NCI-H2196 treated with DMSO at 0.1 percent for 48 hours (cell line): ENCODE data around the gene PSME4.
"Not testable (repeated sequence)": the region's sequence is repeated elsewhere in the genome, so short reads cannot be mapped to it uniquely, and the experiment has no call there.

Experiments
- DNase-seq: peaks from one replicate; lab custom pipeline; 2025; ENCODE audit not compliant: unreplicated experiment; lab: John Stamatoyannopoulos, UW

Gene PSME4

DNA sequence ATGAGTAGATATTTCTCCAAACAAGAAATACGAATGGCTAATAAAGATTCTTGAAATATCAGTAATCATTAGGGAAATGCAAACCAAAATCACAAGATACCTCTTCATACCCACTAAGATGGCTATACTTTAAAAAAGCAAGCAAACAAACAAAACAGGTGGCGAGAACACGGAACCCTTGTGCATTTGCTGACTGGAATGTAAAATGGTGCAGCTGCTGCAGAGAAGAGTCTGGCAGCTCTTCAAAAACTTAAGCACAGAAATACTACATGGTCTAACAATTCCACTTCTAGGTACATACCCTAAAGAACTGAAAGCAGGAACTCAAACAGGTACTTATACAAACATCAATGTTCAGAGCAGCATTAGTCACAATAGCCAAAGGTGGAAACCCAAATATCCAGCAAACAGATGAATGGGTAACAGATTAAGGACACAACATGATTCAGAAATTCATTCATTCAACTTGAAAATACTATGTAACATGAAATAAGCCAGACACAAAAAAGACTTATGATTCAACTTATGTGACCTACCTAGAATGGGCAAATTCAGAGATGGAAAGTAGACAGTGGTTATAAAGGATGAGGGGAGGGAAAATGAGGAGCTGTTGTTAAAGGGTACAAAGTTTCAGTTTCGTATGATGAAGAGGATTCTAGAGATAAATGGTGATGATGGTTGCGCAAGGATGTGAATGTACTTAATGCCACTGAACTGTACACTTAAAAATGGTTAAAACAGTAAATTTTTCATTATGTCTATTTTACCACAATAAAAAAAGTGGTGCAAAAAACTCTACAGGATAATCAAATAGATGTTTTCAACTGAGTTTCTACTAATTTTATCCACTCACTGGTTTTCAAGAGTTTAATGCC is 84.2 kb downstream of the PSME4 start:
- no peak for DNase-seq

DNA sequence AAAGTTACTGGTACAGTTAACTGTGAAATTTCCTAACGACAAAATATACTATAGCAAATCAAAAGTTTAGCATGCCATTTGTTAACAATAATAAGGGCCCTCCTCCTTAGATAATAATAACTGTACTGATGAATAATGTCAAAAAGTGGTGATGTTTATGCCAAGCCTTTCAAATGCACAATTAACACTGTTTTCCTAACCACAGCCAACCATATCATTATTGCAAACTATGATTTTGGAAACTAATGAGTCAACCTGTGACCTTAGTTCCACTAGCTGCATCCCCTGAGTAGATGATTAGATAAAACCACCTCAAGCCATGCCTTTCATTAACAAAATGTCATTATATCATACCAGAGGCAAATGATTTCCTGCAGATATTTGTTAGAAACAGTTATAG is 85.9 kb downstream of the PSME4 start:
- no peak for DNase-seq

DNA sequence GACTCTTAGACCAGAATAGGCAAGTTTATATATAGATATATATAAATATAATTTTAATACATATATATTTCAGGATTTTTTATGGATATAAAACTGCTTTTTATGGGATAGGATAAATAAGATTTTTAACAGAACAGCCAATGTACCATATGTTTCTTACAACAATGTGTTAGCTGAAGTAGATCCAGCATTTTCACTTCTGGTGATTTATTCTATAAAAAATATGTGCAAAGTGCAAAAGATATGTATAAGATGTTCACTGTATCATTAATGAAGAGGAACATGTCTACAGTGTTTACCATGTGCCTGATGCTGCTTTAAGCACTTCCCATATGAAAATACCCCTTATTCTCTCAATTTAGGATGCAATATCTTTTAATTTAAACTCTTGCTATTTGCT is 88.8 kb downstream of the PSME4 start:
- no peak for DNase-seq

DNA sequence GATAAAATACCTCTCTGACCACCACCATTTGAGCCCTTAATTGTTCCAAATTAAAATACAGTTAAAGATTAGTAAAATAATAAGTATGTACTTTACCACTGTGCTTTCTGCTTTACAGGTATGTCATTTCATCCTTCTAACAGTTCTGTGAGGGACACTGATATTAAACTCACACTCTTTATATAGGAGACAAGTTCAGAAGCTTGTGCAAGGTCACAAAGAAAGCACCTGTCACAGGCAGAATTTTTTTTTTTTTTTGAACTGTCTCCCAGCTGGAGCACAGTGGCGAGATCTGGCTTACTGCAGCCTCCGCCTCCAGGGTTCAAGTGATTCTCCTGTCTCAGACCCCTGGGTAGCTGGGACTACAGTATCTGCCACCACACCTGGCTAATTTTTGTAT is 89.4 kb downstream of the PSME4 start:
- DNase-seq = no peak

DNA sequence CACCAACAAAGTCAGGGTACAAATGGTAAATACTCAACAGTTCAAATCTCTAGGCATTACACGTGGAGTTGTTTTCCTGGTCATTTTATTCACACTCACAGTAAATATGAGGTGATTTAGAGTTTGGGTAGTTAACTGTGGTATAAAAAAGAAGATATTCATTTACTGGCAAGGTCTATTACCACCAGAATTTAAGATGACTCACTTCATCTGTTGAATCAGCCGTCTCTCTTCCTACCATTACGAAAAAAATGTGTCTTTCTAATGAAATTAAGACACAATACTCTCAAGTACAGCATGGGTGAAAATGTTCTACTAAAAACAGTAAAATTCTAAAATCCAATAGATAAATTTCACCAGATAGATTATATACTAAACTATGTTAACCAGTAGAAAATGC is 90.0 kb downstream of the PSME4 start:
- no peak for DNase-seq

DNA sequence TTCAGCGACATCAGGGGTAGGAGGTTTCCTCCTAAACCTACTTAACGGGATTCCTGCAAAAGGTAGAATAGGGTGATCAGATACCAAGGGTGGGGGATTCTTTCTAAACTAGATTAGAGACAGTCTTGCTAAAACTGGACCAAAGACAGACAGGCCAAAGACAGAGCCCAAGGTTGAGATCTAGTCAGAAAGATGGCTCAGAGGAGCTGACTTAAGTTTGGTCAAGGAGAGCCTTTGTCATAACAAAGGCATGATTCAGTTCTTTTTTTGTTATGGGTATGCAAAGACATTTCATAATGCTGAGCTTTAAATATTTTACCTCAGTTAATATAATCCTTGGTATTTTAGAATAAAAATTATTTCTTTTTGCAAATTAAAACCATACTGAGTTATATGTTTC is 93.2 kb downstream of the PSME4 start:
- DNase-seq = no peak

DNA sequence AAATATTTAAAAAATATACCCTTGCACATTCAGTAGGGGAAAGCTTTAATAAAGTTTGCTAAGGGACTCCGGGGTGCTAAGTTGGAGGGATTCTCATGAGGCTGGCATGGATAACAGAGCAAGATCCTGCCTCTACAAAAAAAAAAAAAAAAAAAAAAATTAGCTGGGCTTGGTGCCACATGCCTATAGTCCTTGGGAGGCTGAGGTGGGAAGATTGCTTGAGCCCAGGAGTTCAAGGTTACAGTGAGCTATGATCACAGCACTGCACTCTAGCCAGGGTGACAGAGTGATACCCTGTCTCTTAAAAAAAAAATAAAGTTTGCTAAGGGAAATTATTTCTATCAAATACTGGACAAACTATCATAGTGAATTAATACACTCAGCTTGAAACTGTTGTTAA is 93.7 kb downstream of the PSME4 start:
- DNase-seq = no peak

DNA sequence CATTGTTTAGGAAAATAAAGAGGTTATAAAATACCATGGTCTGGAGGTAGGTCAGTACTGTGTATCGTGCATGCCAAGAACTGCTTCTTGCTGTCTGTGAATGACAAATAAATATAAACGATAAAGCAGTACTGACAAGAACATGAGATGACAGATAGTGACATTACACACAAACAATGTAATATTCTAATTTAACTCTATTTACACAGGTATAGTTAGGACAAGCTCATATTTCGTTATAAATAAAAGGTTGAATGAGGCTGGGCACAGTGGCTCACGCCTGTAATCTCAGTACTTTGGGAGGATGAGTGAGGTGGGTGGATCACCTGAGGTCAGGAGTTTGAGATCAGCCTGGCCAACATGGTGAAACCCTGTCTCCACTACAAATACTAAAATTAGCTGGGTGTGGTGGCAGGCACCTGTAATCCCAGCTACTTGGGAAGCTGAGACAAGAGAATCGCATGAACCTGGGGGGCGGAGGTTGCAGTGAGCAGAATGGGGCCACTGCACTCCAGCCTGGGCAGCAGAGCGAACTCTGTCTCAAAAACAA is 96.3 kb downstream of the PSME4 start:
- no peak for DNase-seq

DNA sequence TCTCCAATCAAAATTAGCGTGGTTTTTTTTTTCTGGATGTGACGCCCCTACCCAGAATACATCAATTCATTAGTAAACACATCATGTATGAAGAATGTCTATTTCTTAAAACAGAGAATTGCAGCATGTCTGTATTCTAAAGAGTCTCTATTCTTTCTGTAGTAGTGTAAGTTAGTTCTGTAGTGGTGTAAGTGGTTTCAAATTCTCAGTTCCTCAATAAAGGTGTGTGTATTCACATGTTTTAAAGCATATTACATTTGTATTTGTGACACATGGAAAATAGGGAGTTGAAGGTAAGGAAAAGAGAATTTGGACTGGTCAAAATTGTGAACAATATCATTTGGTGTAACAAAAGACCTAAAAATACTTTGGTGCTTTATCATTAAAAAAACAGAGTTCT is 103.0 kb downstream of the PSME4 start:
- no peak for DNase-seq

DNA sequence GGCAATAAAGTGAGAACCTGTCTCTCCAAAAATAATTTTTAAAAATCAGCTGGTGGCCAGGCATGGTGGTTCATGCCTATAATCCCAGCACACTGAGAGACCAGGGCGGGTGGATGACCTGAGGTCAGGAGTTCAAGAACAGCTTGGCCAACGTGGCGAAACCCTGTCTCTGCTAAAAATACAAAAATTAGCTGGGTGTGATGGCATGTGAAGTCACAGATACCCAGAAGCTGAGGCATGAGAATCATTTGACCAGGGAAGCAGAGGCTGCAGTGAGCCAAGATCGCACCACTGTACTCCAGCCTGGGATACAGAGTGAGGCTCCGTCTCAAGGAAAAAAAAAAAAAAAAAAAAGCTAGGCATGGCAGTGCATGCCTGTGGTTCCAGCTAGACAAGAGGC is 103.6 kb downstream of the PSME4 start:
- no peak for DNase-seq

DNA sequence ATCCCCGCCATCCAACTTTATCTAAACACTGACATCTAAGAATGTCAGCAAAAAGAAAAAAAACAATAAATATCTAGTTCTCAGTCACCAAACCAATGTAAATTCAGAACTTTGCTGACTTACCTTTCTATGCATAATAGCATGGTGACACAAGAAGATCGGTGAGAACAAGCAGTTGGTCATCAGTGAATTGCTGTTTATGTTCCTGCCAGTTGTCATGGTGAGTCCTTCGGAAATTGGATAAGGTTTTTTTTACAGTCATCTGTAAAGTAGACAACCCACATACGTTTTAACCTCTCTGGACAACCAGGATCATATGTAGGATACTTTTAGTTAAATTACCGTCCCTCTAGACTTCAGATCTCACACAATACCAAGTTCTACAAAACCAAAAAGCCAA is 104.8 kb downstream of the PSME4 start:
- DNase-seq = no peak

DNA sequence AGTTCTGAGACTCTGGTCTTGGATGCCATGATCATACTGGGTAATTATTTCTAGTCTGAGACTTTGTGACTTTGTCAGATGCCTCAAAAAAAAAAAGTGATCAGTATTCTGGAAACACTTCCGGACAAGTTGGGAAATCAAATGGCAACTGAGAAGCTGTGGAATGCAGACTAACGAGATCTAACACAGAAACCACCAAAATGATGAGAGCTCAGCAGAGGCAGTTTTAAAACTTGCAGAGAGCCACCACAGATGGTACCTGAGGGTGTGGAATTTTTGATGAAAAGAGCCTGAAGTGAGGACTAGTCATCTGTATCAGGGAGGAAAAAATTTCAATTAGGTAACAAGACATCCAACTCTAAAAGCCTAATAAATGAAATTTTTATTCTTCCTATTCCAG is 105.5 kb downstream of the PSME4 start:
- no peak for DNase-seq

DNA sequence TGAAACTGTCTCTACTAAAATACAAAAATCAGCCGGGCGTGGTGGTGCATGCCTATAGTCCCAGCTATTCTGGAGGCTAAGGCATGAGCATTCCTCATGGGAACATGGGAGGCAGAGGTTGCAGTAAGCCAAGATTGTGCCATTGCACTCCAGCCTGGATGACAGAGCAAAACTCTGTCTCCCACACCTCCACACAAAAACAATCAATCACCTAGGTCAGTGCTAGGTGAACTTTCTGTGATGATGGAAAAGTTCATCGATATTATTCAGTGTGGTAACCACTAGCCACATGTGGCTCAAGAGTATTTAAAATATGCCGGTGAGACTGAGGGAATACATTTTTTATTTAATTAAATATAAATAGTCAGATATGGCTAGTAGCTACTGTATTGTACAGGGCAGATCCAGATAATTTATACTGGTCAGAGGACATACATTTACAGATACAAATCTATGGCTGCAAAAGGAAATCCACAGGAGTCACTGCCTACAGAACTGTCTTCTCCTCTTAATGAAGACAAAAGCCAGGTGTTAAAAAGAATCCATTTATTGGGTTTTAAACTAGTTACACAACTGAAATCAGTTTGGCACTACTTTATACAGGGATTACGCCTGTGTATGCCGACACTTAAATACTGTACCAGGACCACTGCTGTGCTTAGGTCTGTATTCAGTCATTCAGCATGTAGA is 107.1 kb downstream of the PSME4 start:
- no peak for DNase-seq

DNA sequence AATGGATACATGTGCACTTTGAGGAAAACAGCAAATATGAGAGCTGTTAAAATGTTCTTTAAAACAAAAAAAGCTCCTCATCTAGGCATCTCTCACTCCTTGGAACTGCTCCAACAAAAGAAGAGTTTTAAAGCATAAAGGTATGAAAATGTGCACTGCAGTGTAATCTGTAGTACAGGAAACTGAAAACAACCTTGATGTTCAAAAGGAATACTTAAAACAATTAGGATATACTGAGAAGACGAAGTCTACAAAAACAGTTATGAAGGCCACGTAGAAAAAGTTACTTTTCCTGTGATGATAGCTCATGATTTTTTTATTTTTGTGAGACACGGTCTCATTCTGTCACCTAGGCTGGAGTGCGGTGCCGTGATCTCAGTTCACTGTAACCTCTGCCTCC is 109.0 kb downstream of the PSME4 start:
- DNase-seq = no peak

DNA sequence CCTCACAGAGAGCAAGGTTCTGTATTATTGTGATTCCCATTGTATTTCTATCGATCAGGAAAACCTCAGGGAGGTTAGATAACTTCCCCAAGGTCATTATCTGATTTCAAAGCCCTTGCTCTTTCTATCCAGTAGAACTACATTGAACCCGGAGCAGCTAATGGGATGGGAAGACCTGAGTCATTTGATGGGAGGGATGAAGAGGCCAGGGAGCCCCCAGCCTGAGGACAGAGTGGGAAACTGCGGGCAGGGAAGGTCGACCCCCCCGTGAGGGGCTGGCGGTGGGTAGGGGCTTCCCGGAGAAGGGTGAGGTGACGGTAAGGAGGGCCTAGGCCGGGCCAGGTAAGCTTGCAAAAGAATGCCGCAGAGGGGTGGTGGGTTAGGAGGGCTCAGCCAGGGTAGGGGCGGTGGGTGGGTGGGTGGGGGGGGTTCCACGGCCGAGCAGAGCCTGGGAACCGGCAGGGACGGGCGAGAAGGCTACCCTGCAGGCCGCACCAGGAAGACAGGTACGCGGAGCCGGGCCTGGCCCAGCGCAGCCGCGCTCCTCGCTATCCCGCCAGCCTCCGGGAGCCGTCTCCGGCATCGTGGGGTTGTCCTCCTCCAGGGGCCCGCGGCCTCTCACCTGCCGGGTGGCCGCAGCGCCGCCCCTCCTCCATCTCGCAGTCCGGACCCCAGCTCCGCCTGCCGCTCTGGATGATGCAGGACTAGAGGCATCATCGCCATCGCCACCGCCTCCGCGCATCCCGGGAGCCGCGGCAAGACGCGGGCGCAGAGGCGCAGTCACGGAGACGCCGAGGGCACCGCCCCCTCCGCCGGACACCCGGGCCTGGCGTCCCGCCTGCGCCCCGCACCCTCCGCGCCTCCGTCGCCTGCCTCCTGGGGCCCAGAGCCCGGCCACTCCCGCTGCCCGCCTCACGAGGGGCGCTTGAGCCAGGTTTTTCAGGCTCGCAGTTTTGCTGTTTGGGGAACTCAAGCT is 111.3 kb downstream of the PSME4 start, which contains the start of gene GPR75:
Gene GPR75 (minus strand): TSS at position 762 of the 976 bp plus-strand sequence. CDS start 5,211 bp downstream, outside the sequence.
- DNase-seq = no peak

DNA sequence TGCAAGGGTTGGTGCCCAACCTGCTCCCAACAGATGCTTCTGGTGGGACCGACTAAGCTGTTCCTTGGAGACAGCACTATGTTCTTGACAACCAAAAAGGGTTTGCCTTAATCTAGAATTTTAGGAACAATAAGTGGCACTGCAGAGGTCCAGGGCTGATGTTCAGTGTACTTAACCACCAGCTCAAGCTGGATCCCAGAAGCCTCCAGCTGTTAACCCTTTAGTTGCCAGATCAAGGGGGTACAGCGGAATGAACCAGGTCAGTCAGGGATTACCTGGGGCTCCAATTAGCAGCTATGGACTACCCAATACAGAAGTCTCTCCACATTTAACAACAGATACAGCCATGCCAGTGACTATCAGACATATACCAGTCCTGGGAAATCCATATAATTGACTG is 114.5 kb downstream of the PSME4 start:
- no peak for DNase-seq

DNA sequence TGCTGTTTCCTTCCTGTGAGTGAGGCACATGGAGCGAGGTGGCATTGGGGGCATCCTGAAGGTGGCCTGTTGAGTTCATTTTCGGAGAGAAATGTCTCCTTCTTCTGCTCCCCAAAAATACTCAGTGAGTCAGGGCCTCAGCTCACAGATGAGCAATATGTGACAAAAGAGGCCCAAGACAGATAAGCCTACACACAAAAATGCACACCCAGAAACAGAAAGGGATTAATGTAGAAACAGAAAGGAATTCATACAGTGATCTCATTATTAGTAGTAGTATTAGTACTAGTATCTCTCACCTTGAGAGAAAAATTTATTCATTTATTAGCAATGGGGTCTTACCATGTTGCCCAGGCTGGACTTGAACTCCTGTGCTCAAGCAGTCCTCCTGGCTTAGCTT is 116.1 kb downstream of the PSME4 start:
- no peak for DNase-seq

DNA sequence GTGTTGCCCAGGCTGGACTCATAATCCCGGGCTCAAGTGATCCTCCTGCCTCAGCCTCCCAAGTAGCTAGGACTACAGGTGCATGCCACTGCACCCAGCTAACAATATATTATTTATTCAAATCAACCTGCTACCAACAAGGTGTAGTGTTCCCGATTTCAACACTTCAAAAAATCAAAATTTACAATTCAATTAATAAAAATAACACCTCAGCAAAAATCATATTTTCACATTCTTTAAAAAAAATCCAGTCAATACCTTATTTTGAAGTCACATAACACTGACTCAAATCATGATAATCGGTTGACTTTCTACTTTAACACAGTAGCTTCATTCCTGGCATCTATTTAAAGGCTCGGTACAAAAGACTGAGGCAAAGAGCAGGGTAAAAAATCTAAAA is 118.3 kb downstream of the PSME4 start:
- DNase-seq = no peak

DNA sequence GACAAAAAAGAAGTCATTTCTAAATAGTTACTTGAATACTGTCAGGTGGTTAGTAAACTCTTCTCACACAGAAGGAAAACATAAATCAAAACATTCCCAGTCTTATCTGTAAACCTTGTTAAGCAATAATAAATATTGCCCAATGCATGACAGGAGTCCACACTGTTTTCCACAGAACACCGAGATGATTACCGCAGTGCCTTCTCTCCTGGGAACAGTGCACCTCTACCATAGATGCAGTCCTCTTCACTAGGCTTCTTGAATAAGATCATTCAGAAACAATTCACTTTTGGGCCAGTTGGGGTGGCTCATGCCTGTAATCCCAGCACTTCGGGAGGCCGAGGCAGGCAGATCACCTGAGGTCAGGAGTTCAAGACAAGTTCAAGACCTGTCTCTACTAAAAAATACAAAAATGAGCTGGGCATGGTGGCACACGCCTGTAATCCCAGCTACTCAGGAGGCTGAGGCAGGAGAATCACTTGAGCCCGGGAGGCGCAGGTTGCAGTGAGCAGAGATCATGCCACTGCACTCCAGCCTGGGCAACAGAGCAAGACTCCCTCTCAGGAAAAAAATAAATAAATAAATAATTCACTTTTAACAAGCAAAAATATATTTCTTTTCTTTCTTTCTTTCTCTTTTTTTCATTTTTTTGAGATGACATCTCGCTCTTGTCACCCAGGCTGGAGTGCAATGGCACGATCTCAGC is 119.6 kb downstream of the PSME4 start:
- DNase-seq = not testable (repeated sequence)

DNA sequence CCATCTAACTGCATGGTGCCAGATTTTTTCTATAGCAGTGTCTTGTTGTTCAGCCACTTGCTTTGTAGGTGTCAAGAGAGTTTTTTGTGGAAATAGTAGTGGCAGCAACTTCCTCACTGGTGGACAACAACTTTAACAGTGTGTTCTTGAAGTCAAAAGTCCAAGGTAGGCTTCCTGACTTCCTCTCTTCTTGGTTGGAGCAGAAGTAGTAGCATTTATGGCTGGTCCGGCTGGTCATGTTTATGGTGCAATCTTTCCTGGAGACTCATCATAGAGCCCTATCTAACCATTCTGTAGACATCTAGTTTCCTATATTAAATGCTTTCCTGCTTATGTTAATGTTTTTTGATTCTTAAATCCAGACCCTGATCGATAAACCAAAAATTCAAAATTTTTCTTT is 122.7 kb downstream of the PSME4 start:
- no peak for DNase-seq
